Gastrocnemius medialis (tissue), 4 donors: ENCODE data around the gene PKD2L1. TPM values are rescaled to one million over a fixed set of nuclear protein-coding genes. Genes with fewer than 3 reads are reported as not detected.

Source experiments
- ATAC-seq, 2 donors: fragments of 150-250 bp; one replicate each; pipeline ENCODE4 v1.9.1; 2016
- DNase-seq, 2 donors: peaks; one replicate each; pipeline ENCODE4 v3.0.0-alpha.2; 2019
- H3K27ac ChIP-seq, 4 donors: fragments of 200-600 bp; sonication (generic); 1 replicate in 1 of 4; 2 replicates in 3 of 4; pipeline ENCODE4 v1.5.1; 2016 to 2018; ENCODE audit warnings: mild to moderate bottlenecking in 2 of 4, moderate library complexity in 1 of 4
- H3K27me3 ChIP-seq, 3 donors: fragments of 200-600 bp; sonication (generic) in 2 of 3; 1 replicate in 1 of 3; 2 replicates in 2 of 3; pipeline versions ENCODE4 v1.5.1 to v1.6.0; 2016 to 2019; ENCODE audit warnings: mild to moderate bottlenecking in 1 of 3, moderate library complexity in 1 of 3
- H3K36me3 ChIP-seq, 2 donors: fragments of 200-600 bp; sonication (generic) in 1 of 2; one replicate each; pipeline ENCODE4 v1.5.1; 2017 to 2018
- H3K4me1 ChIP-seq, 2 donors: fragments of 200-600 bp; sonication (generic) in 1 of 2; one replicate each; pipeline ENCODE4 v1.5.1; 2016 to 2017; ENCODE audit warnings: mild to moderate bottlenecking in 2 of 2
- H3K4me3 ChIP-seq, 4 donors: fragments of 200-600 bp; sonication (generic) in 3 of 4; 1 replicate in 1 of 4; 2 replicates in 3 of 4; pipeline ENCODE4 v1.5.1; 2016 to 2019; ENCODE audit warnings: mild to moderate bottlenecking in 2 of 4
- H3K9me3 ChIP-seq, 3 donors: fragments of 200-600 bp; sonication (generic) in 2 of 3; 1 replicate in 1 of 3; 2 replicates in 2 of 3; pipeline ENCODE4 v1.5.1; 2016 to 2019
- CTCF ChIP-seq, 5 experiments: fragments of 450-650 bp in 3 of 5; fragments of 200-600 bp in 2 of 5; sonication (generic) in 2 of 5; IDR thresholded peaks in 4 of 5; conservative IDR thresholded peaks in 1 of 5; 1 replicate in 4 of 5; 2 replicates in 1 of 5; pipeline ENCODE4 v1.5.1; 2016 to 2019; ENCODE audit warnings: antibody characterized with exemption in 5 of 5, mild to moderate bottlenecking in 3 of 5, moderate library complexity in 3 of 5
- POLR2A ChIP-seq, 2 donors: fragments of 450-650 bp; IDR thresholded peaks; one replicate each; pipeline ENCODE4 v1.6.1; 2017; ENCODE audit warnings: antibody characterized with exemption in 2 of 2, mild to moderate bottlenecking in 2 of 2, moderate library complexity in 2 of 2
- in situ Hi-C, 4 donors: fragments of 200-750 bp; cut with MboI; loops; one replicate each; pipeline versions ENCODE4 v1.15.0 to v1.8.0; 2017; ENCODE audit warnings: low sequenced_read_pairs in 4 of 4
- intact Hi-C: fragments of 100-400 bp; cut with DNase I; formaldehyde crosslinking; loops from one replicate; pipeline ENCODE4 v1.15.1; 2023; ENCODE audit warnings: low total_unique reads
- total RNA-seq, 4 donors: library from RNA; depleted of rRNA; stranded (reverse); fragments of >200 nt; gene quantifications; one replicate each; pipeline versions ENCODE4 v1.1.0 to v1.2.3, GENCODE V29; 2016

PKD2L1 gene
- total RNA-seq, 4 donors from 2014 or later = not detected

GRCh38 chr10:100357059-100357858, 27.2 kb upstream of the PKD2L1 start:
- Histone ChIP-seq H3K4me3 (no peak overlapping the region), H3K4me1 (peaks cover 0 to 11% of the 10 kb centered on the region in 2 donors), H3K9me3 (no peaks in the 10 kb centered on the region), H3K27me3 (no peaks in the 10 kb centered on the region), H3K27ac (no peak overlapping the region), H3K36me3 (no peaks in the 10 kb centered on the region)
- DNase-seq (no peak), ATAC-seq (no peak)
- in situ Hi-C loops (no loop called here), intact Hi-C loops (no loop called here)
- TF ChIP-seq POLR2A (IDR thresholded peaks at IDR 0.05) (no peak), CTCF (IDR thresholded peaks at IDR 0.05 in 4 of 5, conservative IDR thresholded peaks at IDR 0.05 in 1 of 5) (no peak)

DNA sequence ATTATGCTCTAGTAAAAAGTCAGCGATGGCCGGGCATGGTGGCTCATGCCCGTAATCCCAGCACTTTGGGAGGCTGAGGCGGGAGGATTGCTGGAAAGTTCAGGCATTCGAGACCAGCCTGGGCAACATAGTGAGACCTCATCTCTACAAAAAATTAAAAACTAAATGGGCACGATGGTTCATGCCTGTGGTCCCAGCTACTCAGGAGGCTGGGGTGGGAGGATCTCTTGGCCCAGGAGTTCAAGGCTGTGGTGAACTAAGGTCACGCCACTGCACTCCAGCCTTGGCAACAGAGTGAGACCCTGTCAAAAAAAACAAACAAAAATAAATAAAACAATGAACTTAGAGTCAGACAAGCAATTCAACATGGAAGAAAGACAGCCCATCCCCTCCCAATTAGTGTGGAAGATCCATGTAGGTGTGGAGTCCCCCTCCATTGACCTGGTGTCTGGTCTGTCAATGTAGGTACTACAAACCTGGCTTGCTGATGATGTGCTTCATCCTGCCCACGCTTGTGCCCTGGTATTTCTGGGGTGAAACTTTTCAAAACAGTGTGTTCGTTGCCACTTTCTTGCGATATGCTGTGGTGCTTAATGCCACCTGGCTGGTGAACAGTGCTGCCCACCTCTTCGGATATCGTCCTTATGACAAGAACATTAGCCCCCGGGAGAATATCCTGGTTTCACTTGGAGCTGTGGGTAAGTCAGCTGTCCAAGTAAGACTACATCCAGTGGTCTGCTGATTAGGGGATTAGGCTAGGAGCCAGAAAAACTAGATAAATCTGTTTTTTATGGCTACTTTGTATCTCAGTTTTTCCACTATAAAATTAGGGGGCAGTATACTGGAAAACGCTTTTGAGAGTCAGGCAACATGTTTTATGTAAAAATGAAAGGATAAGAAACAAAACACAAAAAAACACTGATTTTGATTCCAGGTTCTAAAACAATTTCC, 26.3 kb upstream of the PKD2L1 start:
- DNase-seq (no peak), ATAC-seq (no peak)
- peaks cover 0 to 11% of the 10 kb centered on the region in 2 donors for H3K4me1 ChIP-seq
- H3K27me3 ChIP-seq = no peaks in the 10 kb centered on the region
- in situ Hi-C loops = no loop called here
- no peak overlapping the region for H3K4me3 ChIP-seq
- H3K27ac ChIP-seq = no peak overlapping the region
- no peak for TF ChIP-seq POLR2A (IDR thresholded peaks at IDR 0.05)
- TF ChIP-seq CTCF (IDR thresholded peaks at IDR 0.05 in 4 of 5, conservative IDR thresholded peaks at IDR 0.05 in 1 of 5) = no peak
- intact Hi-C loops = no loop called here
- H3K36me3 ChIP-seq = no peaks in the 10 kb centered on the region
- no peaks in the 10 kb centered on the region for H3K9me3 ChIP-seq

DNA sequence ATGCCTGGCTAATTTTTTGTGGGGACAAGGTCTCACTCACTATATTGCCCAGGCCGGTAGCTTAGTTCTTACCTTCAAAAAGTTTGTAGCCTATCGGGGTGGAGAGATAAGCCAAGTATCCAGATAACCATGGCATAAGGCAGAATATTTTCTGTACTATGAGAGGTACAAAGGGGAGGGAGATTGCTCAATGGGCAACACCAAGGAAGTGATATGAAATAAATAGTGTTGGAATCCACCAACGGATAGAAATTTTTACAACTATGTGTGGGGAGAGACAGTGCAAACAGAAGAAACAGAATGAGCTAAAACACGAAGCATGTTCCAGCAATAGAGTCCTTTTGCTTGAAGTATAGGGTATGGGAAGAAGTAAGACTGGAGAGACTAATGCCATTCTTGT, 25.1 kb upstream of the PKD2L1 start:
- Histone ChIP-seq H3K9me3 (no peaks in the 10 kb centered on the region), H3K36me3 (no peaks in the 10 kb centered on the region), H3K4me1 (peaks cover 0 to 11% of the 10 kb centered on the region in 2 donors), H3K4me3 (no peak overlapping the region), H3K27ac (no peak overlapping the region), H3K27me3 (peaks cover 0 to 5% (median 0%) of the 10 kb centered on the region in 3 donors)
- ATAC-seq = no peak
- intact Hi-C loops (no loop called here), in situ Hi-C loops (no loop called here)
- no peak for DNase-seq
- TF ChIP-seq CTCF (IDR thresholded peaks at IDR 0.05 in 4 of 5, conservative IDR thresholded peaks at IDR 0.05 in 1 of 5) = no peak
- no peak for TF ChIP-seq POLR2A (IDR thresholded peaks at IDR 0.05)

DNA sequence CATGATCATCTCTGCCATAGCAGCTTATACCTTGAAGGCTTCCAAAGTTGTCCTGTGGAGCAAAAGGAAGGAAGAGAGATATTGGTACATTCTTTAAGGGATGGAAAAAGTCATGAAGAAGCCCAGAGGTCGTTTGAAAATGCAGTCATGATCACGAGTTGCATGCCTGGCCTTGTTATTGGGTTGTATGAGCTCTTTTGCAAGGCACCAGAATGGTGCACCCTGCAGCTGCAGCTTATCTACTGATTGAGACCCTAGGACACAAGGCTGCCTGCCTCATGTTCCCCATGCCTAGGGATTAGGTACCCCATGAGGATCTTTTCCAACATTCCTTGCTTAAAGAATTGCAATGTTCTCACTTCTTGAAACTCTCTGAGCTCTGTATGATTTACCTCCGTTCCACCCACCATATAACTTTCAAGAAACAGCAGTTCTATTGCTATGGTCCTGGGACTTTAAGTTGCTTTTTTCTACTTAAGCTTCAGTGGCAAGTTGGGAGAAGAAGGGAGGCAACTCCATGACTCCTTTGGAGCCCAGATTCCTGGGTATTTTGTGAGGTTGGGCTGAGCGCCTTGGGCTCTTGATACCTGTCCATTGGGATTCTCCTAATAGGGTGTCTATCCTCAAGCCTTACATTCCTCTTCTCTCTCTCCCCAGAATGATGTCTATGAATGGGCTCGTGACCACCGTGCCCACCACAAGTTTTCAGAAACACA, 23.9 kb upstream of the PKD2L1 start:
- H3K4me3 ChIP-seq = no peak overlapping the region
- intact Hi-C loops (no loop called here), in situ Hi-C loops (no loop called here)
- peaks cover 0 to under 1% of the 10 kb centered on the region in 2 donors for H3K4me1 ChIP-seq
- no peaks in the 10 kb centered on the region for H3K9me3 ChIP-seq
- peaks cover 8 to 15% (median 9%) of the 10 kb centered on the region in 3 donors for H3K27me3 ChIP-seq
- no peaks in the 10 kb centered on the region for H3K36me3 ChIP-seq
- ATAC-seq = no peak
- no peak for TF ChIP-seq POLR2A (IDR thresholded peaks at IDR 0.05)
- TF ChIP-seq CTCF (IDR thresholded peaks at IDR 0.05 in 4 of 5, conservative IDR thresholded peaks at IDR 0.05 in 1 of 5) = no peak
- no peak for DNase-seq
- no peak overlapping the region for H3K27ac ChIP-seq
